HEK293 (cell line): Measurements from ENCODE around the gene HIF3A.

Experiments
- CTCF ChIA-PET: fragments of 350-600 bp; formaldehyde crosslinking; extraction: SDS; loops from one replicate; lab custom pipeline; 2021; ENCODE audit warnings: antibody characterized with exemption; lab: Yijun Ruan, JAX
- POLR2A ChIA-PET: fragments of 300-600 bp; formaldehyde crosslinking; extraction: SDS; loops from one replicate; lab custom pipeline; 2020; ENCODE audit warnings: antibody characterized with exemption, inconsistent platforms; lab: Yijun Ruan, JAX
- H3K27ac ChIP-seq: fragments of 200-500 bp; sonication (Bioruptor generic); 2 replicates; pipeline ENCODE4 v1.5.1; 2014; ENCODE audit warnings: low read depth, low read length, control low read depth, inconsistent platforms; ENCODE audit errors: extremely low read depth
- H3K36me3 ChIP-seq, 2 experiments: fragments of 200-500 bp in 1 of 2; sonication (Bioruptor generic) in 1 of 2; 1 replicate in 1 of 2; 2 replicates in 1 of 2; pipeline ENCODE4 v1.5.1; 2014 to 2017; ENCODE audit warnings: inconsistent platforms in 2 of 2, low read length in 2 of 2; ENCODE audit not compliant: control insufficient read depth in 2 of 2, insufficient read depth in 1 of 2
- H3K4me1 ChIP-seq: fragments of 200-500 bp; sonication (Bioruptor generic); 2 replicates; pipeline ENCODE4 v1.5.1; 2014; ENCODE audit warnings: mild to moderate bottlenecking, low read length, inconsistent platforms; ENCODE audit not compliant: control insufficient read depth, insufficient read depth
- H3K4me3 ChIP-seq: 2 replicates; pipeline ENCODE4 v1.5.1; 2011; ENCODE audit warnings: low read depth, mild to moderate bottlenecking, control low read depth, low read length, moderate library complexity
- H3K9me3 ChIP-seq: fragments of 200-500 bp; sonication (Bioruptor generic); 2 replicates; pipeline ENCODE4 v1.5.1; 2014; ENCODE audit warnings: low read depth, low read length, inconsistent platforms; ENCODE audit not compliant: control insufficient read depth, insufficient read depth
- GLIS1 ChIP-seq: fragments of 450-650 bp; formaldehyde crosslinking; IDR thresholded peaks from 2 replicates; pipeline ENCODE4 v1.5.1; 2016; ENCODE audit warnings: missing biosample characterization, missing genetic modification characterization
- KLF1 ChIP-seq: fragments of 450-650 bp; formaldehyde crosslinking; IDR thresholded peaks from 2 replicates; pipeline ENCODE4 v1.5.1; 2016; ENCODE audit warnings: missing biosample characterization, missing genetic modification characterization
- PRDM1 ChIP-seq: fragments of 450-650 bp; formaldehyde crosslinking; IDR thresholded peaks from 2 replicates; pipeline ENCODE4; 2016; ENCODE audit warnings: missing biosample characterization, missing genetic modification characterization
- PRDM2 ChIP-seq: fragments of 450-650 bp; formaldehyde crosslinking; IDR thresholded peaks from 2 replicates; pipeline ENCODE4 v1.5.1; 2016; ENCODE audit warnings: missing biosample characterization, missing genetic modification characterization, borderline replicate concordance
- SP2 ChIP-seq: fragments of 450-650 bp; formaldehyde crosslinking; IDR thresholded peaks from 2 replicates; pipeline ENCODE4 v1.5.1; 2016; ENCODE audit warnings: missing biosample characterization, missing genetic modification characterization
- SP3 ChIP-seq: fragments of 450-650 bp; formaldehyde crosslinking; IDR thresholded peaks from 2 replicates; pipeline ENCODE4 v1.5.1; 2016; ENCODE audit warnings: missing biosample characterization, missing genetic modification characterization
- ZBTB17 ChIP-seq: fragments of 450-650 bp; formaldehyde crosslinking; IDR thresholded peaks from 2 replicates; pipeline ENCODE4 v1.5.1; 2016; ENCODE audit warnings: missing biosample characterization, missing genetic modification characterization
- ZBTB48 ChIP-seq: fragments of 450-650 bp; formaldehyde crosslinking; IDR thresholded peaks from 2 replicates; pipeline ENCODE4 v1.5.1; 2016; ENCODE audit warnings: missing biosample characterization, missing genetic modification characterization
- ZFHX2 ChIP-seq: fragments of 450-650 bp; formaldehyde crosslinking; conservative IDR thresholded peaks from 2 replicates; pipeline ENCODE4 v1.5.1; 2016; ENCODE audit warnings: missing biosample characterization, missing genetic modification characterization
- ZIC2 ChIP-seq: fragments of 450-650 bp; formaldehyde crosslinking; IDR thresholded peaks from 2 replicates; pipeline ENCODE4 v1.5.1; 2016; ENCODE audit warnings: missing biosample characterization, missing genetic modification characterization
- ZNF211 ChIP-seq: fragments of 450-650 bp; formaldehyde crosslinking; IDR thresholded peaks from 2 replicates; pipeline ENCODE4 v1.5.1; 2016; ENCODE audit warnings: low read depth, missing biosample characterization, missing genetic modification characterization
- ZNF266 ChIP-seq: fragments of 450-650 bp; formaldehyde crosslinking; IDR thresholded peaks from 2 replicates; pipeline ENCODE4 v1.5.1; 2016; ENCODE audit warnings: missing biosample characterization, missing genetic modification characterization, low read depth
- ZNF280D ChIP-seq: fragments of 450-650 bp; formaldehyde crosslinking; IDR thresholded peaks from 2 replicates; pipeline ENCODE4 v1.5.1; 2016; ENCODE audit warnings: missing biosample characterization, missing genetic modification characterization
- ZNF292 ChIP-seq: fragments of 450-650 bp; formaldehyde crosslinking; IDR thresholded peaks from 2 replicates; pipeline ENCODE4 v1.5.1; 2016; ENCODE audit warnings: low read depth, missing biosample characterization, missing genetic modification characterization, borderline replicate concordance
- ZNF350 ChIP-seq: fragments of 450-650 bp; formaldehyde crosslinking; IDR thresholded peaks from 2 replicates; pipeline ENCODE4 v1.5.0; 2017; ENCODE audit warnings: missing biosample characterization, mild to moderate bottlenecking, missing genetic modification characterization
- ZNF391 ChIP-seq: fragments of 450-650 bp; formaldehyde crosslinking; IDR thresholded peaks from 2 replicates; pipeline ENCODE4 v1.5.1; 2016; ENCODE audit warnings: low read depth, missing biosample characterization, missing genetic modification characterization, borderline replicate concordance
- ZNF555 ChIP-seq: fragments of 450-650 bp; formaldehyde crosslinking; conservative IDR thresholded peaks from 2 replicates; pipeline ENCODE4 v1.5.1; 2017; ENCODE audit warnings: missing biosample characterization, mild to moderate bottlenecking, missing genetic modification characterization, inconsistent platforms
- ZNF600 ChIP-seq: fragments of 450-650 bp; formaldehyde crosslinking; IDR thresholded peaks from 2 replicates; pipeline ENCODE4 v1.5.1; 2016; ENCODE audit warnings: missing biosample characterization, missing genetic modification characterization
- ZNF658 ChIP-seq: fragments of 450-650 bp; formaldehyde crosslinking; IDR thresholded peaks from 2 replicates; pipeline ENCODE4; 2016; ENCODE audit warnings: missing biosample characterization, missing genetic modification characterization
- ZNF704 ChIP-seq: fragments of 450-650 bp; formaldehyde crosslinking; IDR thresholded peaks from 2 replicates; pipeline ENCODE4 v1.5.1; 2016; ENCODE audit warnings: missing biosample characterization, missing genetic modification characterization
- ZNF837 ChIP-seq: fragments of 450-650 bp; formaldehyde crosslinking; IDR thresholded peaks from 2 replicates; pipeline ENCODE4 v1.5.1; 2016; ENCODE audit warnings: missing biosample characterization, missing genetic modification characterization

The HIF3A gene

GRCh38 chr19:46349311-46349993, 52.6 kb downstream of the HIF3A start:
- H3K4me1 ChIP-seq = peaks cover 19% of the 10 kb centered on the region
- POLR2A ChIA-PET = no interaction called here
- CTCF ChIA-PET = interaction anchor here (0.6 to 3.1 kb wide), 5 partner anchors 8 to 265 kb away, joined by 3 to 26 read pairs (median 6); no protein-coding TSS in a partner anchor
- TF ChIP-seq ZBTB48 (tag by site-specific recombination) (no peak), SP3 (no peak), ZNF211 (tag by site-specific recombination) (no peak), ZNF555 (tag by site-specific recombination) (no peak), ZNF292 (tag by site-specific recombination) (no peak), PRDM2 (tag by site-specific recombination) (no peak), ZBTB17 (tag by site-specific recombination) (no peak), ZNF837 (no peak), ZFHX2 (tag by site-specific recombination) (peak; percentile 25), ZNF600 (no peak), ZNF266 (no peak), ZNF280D (tag by site-specific recombination) (no peak), PRDM1 (0 out of 2 replicates have a peak, but pooled peaks have one; percentile 14), ZNF658 (tag by site-specific recombination) (no peak)
- H3K27ac ChIP-seq = no peak overlapping the region
- no peaks in the 10 kb centered on the region for H3K9me3 ChIP-seq
- H3K4me3 ChIP-seq = no peak overlapping the region
- H3K36me3 ChIP-seq = peaks cover 14 to 49% of the 10 kb centered on the region in 2 experiments

- TF ChIP-seq KLF1 (tag by site-specific recombination) (peak; percentile 30; the same call in 1 of the 2 replicates), ZNF391 (tag by site-specific recombination) (no peak), ZNF704 (tag by site-specific recombination) (no peak), GLIS1 (tag by site-specific recombination) (peak; percentile 34; the same call in 1 of the 2 replicates), ZIC2 (tag by site-specific recombination) (peak; percentile 45; the same call in 1 of the 2 replicates), SP2 (tag by site-specific recombination) (peak; percentile 12; the same call in 1 of the 2 replicates), ZNF350 (tag by site-specific recombination) (no peak)
- POLR2A ChIA-PET = no interaction called here
- CTCF ChIA-PET = interaction anchor here (0.7 kb wide), 1 partner anchor 497 kb away, joined by 3 read pairs; no protein-coding TSS in a partner anchor
These were observed 53.4 kb downstream of the HIF3A start for GRCh38 chr19:46350029-46350757.

More at GRCh38 chr19:46350029-46350757, 53.4 kb downstream of the HIF3A start:
- Histone ChIP-seq H3K4me1 (peaks cover 19% of the 10 kb centered on the region), H3K4me3 (no peak overlapping the region), H3K27ac (0 out of 2 replicates have a peak overlapping the region, but pooled peaks have one; percentile 37), H3K9me3 (no peaks in the 10 kb centered on the region), H3K36me3 (peaks cover 22 to 57% of the 10 kb centered on the region in 2 experiments)
